T-helper 17 cell (primary cell): ENCODE measurements around the gene CRMP1. TPM values are rescaled to one million over a fixed set of nuclear protein-coding genes. Genes with fewer than 3 reads are reported as not detected.
"Not testable (repeated sequence)": the region's sequence is repeated elsewhere in the genome, so short reads cannot be mapped to it uniquely, and the experiment has no call there.

Source experiments
- ATAC-seq: fragments of 150-1000 bp; cut with Tn5 transposase; 2 replicates; pipeline ENCODE4 v1.10.0; 2021; ENCODE audit warnings: mild to moderate bottlenecking, moderate library complexity
- DNase-seq, 3 donors: peaks; one replicate each; pipeline versions ENCODE4 v3.0.0 to v3.0.0-alpha.2; 2020 to 2021
- H3K9me3 ChIP-seq: one replicate; pipeline ENCODE4 v1.7.0; 2013; ENCODE audit warnings: low read length, mild to moderate bottlenecking; ENCODE audit not compliant: control insufficient read depth, poor library complexity, severe bottlenecking
- H3K27ac Mint-ChIP-seq: one replicate; pipeline ENCODE4 v1.8.0; 2022; ENCODE audit warnings: mild to moderate bottlenecking, moderate library complexity, mixed read lengths
- H3K27me3 Mint-ChIP-seq: one replicate; pipeline ENCODE4 v1.8.0; 2022; ENCODE audit warnings: mixed read lengths
- H3K36me3 Mint-ChIP-seq: one replicate; pipeline ENCODE4 v1.8.0; 2022; ENCODE audit warnings: low read depth, mixed read lengths
- H3K4me1 Mint-ChIP-seq: one replicate; pipeline ENCODE4 v1.8.0; 2022; ENCODE audit warnings: mild to moderate bottlenecking, mixed read lengths
- H3K4me3 Mint-ChIP-seq: one replicate; pipeline ENCODE4 v1.8.0; 2022; ENCODE audit warnings: mild to moderate bottlenecking, moderate library complexity, mixed read lengths
- total RNA-seq, 4 donors: library from RNA in 2 of 4; stranded (reverse) in 2 of 4; gene quantifications; one replicate each; pipeline ENCODE4 v1.2.3 and lab custom pipeline; 2022 to 2026

The CRMP1 gene
- total RNA-seq, 2 donors from 2014 or later = not detected

- DNase-seq = no peak
- Mint-ChIP-seq H3K4me3 (no peak overlapping the region), H3K4me1 (no peaks in the 10 kb centered on the region)
Observed at GRCh38 chr4:5852523-5853202, 40.2 kb downstream of the CRMP1 start.

GRCh38 chr4:5851637-5852301 lies 41.1 kb downstream of the CRMP1 start:
- DNase-seq = no peak

More at GRCh38 chr4:5852523-5853202, 40.2 kb downstream of the CRMP1 start:
- ATAC-seq = no peak
- H3K36me3 Mint-ChIP-seq = no peaks in the 10 kb centered on the region
- H3K27ac Mint-ChIP-seq = no peak overlapping the region
- H3K27me3 Mint-ChIP-seq = peaks cover 25% of the 10 kb centered on the region
- no peaks in the 10 kb centered on the region for H3K9me3 ChIP-seq

GRCh38 chr4:5845035-5845905 lies 47.6 kb downstream of the CRMP1 start:
- DNase-seq (no peak), ATAC-seq (no peak)
- Mint-ChIP-seq H3K27ac (no peak overlapping the region), H3K4me3 (no peak overlapping the region), H3K27me3 (peaks cover 36% of the 10 kb centered on the region), H3K36me3 (peaks cover 2% of the 10 kb centered on the region), H3K4me1 (no peaks in the 10 kb centered on the region)
- no peaks in the 10 kb centered on the region for H3K9me3 ChIP-seq

More at GRCh38 chr4:5851637-5852301, 41.1 kb downstream of the CRMP1 start:
- no peaks in the 10 kb centered on the region for H3K9me3 ChIP-seq
- Mint-ChIP-seq H3K27ac (no peak overlapping the region), H3K4me1 (no peaks in the 10 kb centered on the region), H3K36me3 (no peaks in the 10 kb centered on the region), H3K27me3 (peaks cover 32% of the 10 kb centered on the region), H3K4me3 (no peak overlapping the region)
- no peak for ATAC-seq

GRCh38 chr4:5843573-5844530 lies 49.0 kb downstream of the CRMP1 start:
- H3K4me1 Mint-ChIP-seq = no peaks in the 10 kb centered on the region
- H3K27ac Mint-ChIP-seq = no peak overlapping the region
- no peak overlapping the region for H3K4me3 Mint-ChIP-seq
- no peak for ATAC-seq
- H3K27me3 Mint-ChIP-seq = peaks cover 29% of the 10 kb centered on the region
- DNase-seq = no peak
- H3K36me3 Mint-ChIP-seq = peaks cover 2% of the 10 kb centered on the region
- H3K9me3 ChIP-seq = no peaks in the 10 kb centered on the region

- H3K4me3 Mint-ChIP-seq = no peak overlapping the region
- H3K36me3 Mint-ChIP-seq = peaks cover 5% of the 10 kb centered on the region
- no peak overlapping the region for H3K27ac Mint-ChIP-seq
- H3K4me1 Mint-ChIP-seq = no peaks in the 10 kb centered on the region
- ATAC-seq (no peak), DNase-seq (no peak)
- peaks cover 34% of the 10 kb centered on the region for H3K27me3 Mint-ChIP-seq
- no peaks in the 10 kb centered on the region for H3K9me3 ChIP-seq
Observed at GRCh38 chr4:5842456-5842855, 50.4 kb downstream of the CRMP1 start.

GRCh38 chr4:5839751-5840674 lies 52.9 kb downstream of the CRMP1 start:
- H3K9me3 ChIP-seq = no peaks in the 10 kb centered on the region
- DNase-seq = no peak
- Mint-ChIP-seq H3K36me3 (peaks cover 5% of the 10 kb centered on the region), H3K4me1 (no peaks in the 10 kb centered on the region), H3K4me3 (no peak overlapping the region), H3K27me3 (peaks cover 38% of the 10 kb centered on the region), H3K27ac (no peak overlapping the region)
- ATAC-seq = no peak

- H3K36me3 Mint-ChIP-seq = peaks cover 5% of the 10 kb centered on the region
Observed at GRCh38 chr4:5839332-5839731, 53.6 kb downstream of the CRMP1 start.

GRCh38 chr4:5837483-5837882 lies 55.4 kb downstream of the CRMP1 start:
- H3K27ac Mint-ChIP-seq, H3K4me1 Mint-ChIP-seq, DNase-seq, ATAC-seq, H3K4me3 Mint-ChIP-seq, H3K9me3 ChIP-seq, H3K36me3 Mint-ChIP-seq: not testable (repeated sequence)
- H3K27me3 Mint-ChIP-seq = peaks cover 39% of the 10 kb centered on the region

More at GRCh38 chr4:5839332-5839731, 53.6 kb downstream of the CRMP1 start:
- Mint-ChIP-seq H3K27ac (no peak overlapping the region), H3K4me1 (no peaks in the 10 kb centered on the region), H3K27me3 (peaks cover 39% of the 10 kb centered on the region), H3K4me3 (no peak overlapping the region)
- DNase-seq (no peak), ATAC-seq (no peak)
- no peaks in the 10 kb centered on the region for H3K9me3 ChIP-seq

- no peaks in the 10 kb centered on the region for H3K9me3 ChIP-seq
- no peak overlapping the region for H3K4me3 Mint-ChIP-seq
- H3K36me3 Mint-ChIP-seq = peaks cover 3% of the 10 kb centered on the region
- H3K27ac Mint-ChIP-seq = no peak overlapping the region
- peaks cover 39% of the 10 kb centered on the region for H3K27me3 Mint-ChIP-seq
- no peak for ATAC-seq
- no peaks in the 10 kb centered on the region for H3K4me1 Mint-ChIP-seq
- DNase-seq = no peak
Observed at GRCh38 chr4:5836943-5837342, 55.9 kb downstream of the CRMP1 start.

GRCh38 chr4:5828005-5828391 lies 64.9 kb downstream of the CRMP1 start:
- peaks cover 14% of the 10 kb centered on the region for H3K4me1 Mint-ChIP-seq

GRCh38 chr4:5827108-5828004 lies 65.5 kb downstream of the CRMP1 start:
- DNase-seq (no peak), ATAC-seq (no peak)
- H3K4me1 Mint-ChIP-seq = peaks cover 15% of the 10 kb centered on the region
- peaks cover 2% of the 10 kb centered on the region for H3K36me3 Mint-ChIP-seq
- H3K27me3 Mint-ChIP-seq = peaks cover 13% of the 10 kb centered on the region
- H3K9me3 ChIP-seq = no peaks in the 10 kb centered on the region
- H3K4me3 Mint-ChIP-seq = no peak overlapping the region
- no peak overlapping the region for H3K27ac Mint-ChIP-seq

More at GRCh38 chr4:5828005-5828391, 64.9 kb downstream of the CRMP1 start:
- Mint-ChIP-seq H3K27me3 (peaks cover 13% of the 10 kb centered on the region), H3K27ac (no peak overlapping the region), H3K36me3 (peaks cover 2% of the 10 kb centered on the region), H3K4me3 (no peak overlapping the region)
- H3K9me3 ChIP-seq = no peaks in the 10 kb centered on the region
- ATAC-seq (no peak), DNase-seq (no peak)
